Activated CD4-positive, alpha-beta T cell treated with anti-CD3 and anti-CD28 coated beads, Interleukin-2, amount 50 U/mL, for 24 hours (primary cell): ENCODE measurements around the gene CHRNA7.

Experiments
- DNase-seq, 2 donors: peaks; one replicate each; pipeline ENCODE4 v3.0.0-alpha.2; 2020; ENCODE audit warnings: low read depth in 1 of 2, low spot score in 1 of 2

CHRNA7 gene

DNA sequence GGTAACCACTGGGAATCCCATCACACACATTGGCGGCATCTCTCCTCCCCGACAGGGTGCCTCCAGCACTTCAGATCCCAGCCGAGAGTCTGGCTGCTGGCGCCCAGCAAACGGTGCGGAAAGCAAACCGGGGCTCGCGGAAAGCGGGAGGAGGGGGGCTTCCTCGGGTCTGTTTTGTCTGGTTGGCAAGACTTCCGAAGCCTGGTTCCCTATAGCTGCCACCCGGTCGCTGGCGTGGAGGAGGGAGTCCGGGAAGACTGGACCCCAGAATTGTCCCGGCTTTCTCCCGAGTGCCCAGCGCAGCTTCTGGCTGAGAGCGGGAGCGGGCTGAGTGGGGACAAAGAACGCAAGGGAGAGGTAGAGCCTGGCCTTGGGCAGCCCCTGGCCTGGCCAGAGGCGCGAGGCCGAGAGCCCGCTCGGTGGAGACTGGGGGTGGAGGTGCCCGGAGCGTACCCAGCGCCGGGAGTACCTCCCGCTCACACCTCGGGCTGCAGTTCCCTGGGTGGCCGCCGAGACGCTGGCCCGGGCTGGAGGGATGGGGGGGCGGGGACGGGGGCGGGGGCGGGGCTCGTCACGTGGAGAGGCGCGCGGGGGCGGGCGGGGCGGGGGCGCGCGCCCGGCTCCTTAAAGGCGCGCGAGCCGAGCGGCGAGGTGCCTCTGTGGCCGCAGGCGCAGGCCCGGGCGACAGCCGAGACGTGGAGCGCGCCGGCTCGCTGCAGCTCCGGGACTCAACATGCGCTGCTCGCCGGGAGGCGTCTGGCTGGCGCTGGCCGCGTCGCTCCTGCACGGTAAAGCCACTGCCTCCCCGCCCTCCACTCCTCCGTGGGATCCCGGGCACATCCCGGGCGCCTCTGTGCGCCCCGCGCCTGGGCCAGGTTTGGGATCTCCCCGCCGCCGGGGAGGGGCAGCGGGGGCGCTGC is at the start of gene CHRNA7:
Gene CHRNA7, plus strand, starts transcription at position 654 of the 920 bp plus-strand sequence. Its CDS starts 80 bp downstream, at position 734.
- no peak for DNase-seq

- DNase-seq, result no peak
These were observed 44.7 kb upstream of the CHRNA7 start for GRCh38 chr15:31985607-31986006.

GRCh38 chr15:31993062-31993461 is 37.3 kb upstream of the CHRNA7 start:
- DNase-seq, result no peak

- no peak for DNase-seq
These were observed 32.6 kb upstream of the CHRNA7 start for GRCh38 chr15:31997711-31998110.

GRCh38 chr15:32003558-32003957 is 26.8 kb upstream of the CHRNA7 start:
- DNase-seq, result no peak

DNA sequence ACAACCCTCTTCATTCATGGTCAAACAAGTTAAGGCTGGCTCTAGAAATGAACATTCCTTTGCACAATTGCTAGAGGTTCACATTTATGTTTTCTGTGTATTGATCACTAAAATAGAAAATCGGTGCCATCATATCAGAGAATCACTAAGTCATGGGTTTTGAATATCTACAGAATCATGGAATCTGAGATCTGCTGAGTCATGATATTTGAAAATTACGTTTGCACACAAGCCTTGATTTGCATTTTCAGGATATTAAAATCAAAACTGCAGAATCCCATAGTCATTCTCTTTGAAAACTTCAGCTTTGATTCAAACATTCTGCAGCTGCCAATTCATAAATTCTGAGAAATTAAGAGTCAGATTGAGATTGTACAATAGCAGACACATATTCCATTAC is 26.1 kb upstream of the CHRNA7 start:
- DNase-seq, result no peak

DNA sequence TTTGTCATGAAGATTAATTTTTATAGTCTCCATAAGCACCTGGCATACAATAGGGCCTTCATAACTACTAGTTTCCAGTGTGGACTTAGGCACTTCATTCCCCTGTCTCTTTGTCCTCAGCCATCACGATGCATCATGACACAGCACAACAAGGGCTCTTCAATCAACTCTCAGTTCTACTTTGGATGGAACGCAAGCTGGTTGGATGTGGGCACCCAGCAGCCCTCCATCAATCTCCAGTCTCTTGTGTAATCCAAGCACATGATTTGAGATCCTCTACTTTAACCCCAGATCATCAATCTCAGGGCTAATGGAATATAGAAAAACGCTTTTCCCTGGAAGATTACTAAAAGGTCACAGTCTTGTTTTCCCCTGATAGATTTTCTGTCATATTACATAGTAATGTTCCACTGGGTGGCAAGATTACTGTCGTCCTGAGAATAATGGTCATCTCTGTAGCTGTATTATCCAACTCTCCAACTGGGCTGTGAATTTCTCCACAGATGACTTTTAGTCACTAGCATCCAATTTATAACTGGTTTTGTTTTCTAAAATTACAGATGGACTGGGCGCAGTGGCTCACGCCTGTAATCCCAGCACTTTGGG is 22.9 kb upstream of the CHRNA7 start:
- DNase-seq, result no peak

- DNase-seq, result no peak
These were observed 15.4 kb upstream of the CHRNA7 start for GRCh38 chr15:32014953-32015352.

GRCh38 chr15:32020156-32020555 is 10.2 kb upstream of the CHRNA7 start:
- no peak for DNase-seq

- DNase-seq, result no peak
These were observed 1.4 kb upstream of the CHRNA7 start for GRCh38 chr15:32028921-32029320.

- DNase-seq, result no peak
These were observed 880 bp upstream of the CHRNA7 start for GRCh38 chr15:32029409-32029861.

DNA sequence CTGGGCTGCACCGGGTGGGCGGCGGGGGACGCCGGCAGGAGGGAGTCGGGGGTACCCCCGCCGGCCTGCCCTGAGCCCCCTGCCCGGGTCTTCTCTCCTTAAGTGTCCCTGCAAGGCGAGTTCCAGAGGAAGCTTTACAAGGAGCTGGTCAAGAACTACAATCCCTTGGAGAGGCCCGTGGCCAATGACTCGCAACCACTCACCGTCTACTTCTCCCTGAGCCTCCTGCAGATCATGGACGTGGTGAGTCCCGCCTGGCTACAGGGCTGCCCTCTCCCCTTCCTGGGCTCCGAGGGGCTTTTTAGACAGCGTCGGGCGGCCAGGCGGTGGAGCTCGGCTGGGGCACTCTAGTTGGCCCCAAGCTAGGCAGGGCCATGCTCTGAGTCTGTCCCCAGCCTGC is 480 bp downstream of the CHRNA7 start:
- DNase-seq, result no peak

- DNase-seq, result no peak
These were observed 3.0 kb downstream of the CHRNA7 start for GRCh38 chr15:32033186-32033890.

DNA sequence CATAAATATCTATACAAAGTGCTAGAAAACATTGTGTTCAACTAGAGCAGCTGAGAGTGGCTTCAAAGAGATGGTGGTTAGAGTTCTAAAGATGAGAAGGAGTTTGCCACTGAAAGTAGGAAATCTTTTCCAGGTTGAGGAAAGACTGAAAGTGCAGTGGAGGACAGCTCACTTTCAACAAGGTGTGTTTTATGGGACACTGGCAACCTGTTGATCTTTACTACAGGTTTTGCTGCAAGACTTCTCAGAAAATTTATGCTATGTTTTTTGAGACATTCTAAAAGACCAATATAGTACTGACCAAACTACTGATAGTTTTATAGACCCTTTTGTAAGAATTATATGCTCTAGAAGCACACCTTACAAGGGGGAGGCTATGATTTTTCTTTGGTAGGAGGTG is 3.8 kb downstream of the CHRNA7 start:
- DNase-seq, result no peak

DNA sequence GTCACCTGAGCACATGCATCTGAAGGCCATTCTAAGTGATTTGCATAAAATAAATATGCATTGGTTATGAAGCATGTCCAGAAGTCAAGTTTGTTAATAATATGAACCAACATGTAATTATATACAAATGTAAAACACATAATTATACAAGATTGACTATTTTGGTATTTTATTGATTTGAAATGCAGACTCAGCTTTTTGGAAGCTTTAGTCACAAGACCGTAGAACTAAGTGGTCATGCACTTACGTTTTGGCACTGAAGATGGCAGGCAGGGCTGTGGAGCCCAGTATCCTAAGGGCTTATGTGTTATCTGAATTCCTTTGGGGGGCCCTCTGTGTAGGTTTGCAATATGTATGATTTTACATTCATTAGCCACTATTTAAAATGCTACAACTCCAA is 5.0 kb downstream of the CHRNA7 start:
- no peak for DNase-seq

DNA sequence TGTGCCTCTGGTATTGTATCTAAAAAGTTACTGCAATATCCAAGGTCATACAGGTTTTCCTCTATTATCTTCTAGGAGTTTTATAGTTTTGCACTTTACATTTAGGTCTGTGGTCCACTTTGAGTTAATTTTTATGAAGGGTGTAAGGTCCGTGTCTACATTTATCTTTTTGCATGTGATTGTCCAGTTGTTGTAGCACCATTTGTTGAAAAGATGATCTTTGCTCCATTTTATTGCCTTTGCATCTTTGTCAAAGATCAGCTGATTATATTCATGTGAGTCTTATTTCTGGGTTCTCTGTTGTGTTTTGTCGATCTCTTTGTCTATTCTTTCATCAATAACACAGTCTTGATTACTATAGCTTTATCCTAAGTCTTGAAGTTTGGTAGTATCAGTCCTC is 6.7 kb downstream of the CHRNA7 start:
- no peak for DNase-seq

- DNase-seq, result no peak
These were observed 11.0 kb downstream of the CHRNA7 start for GRCh38 chr15:32041294-32041693.

DNA sequence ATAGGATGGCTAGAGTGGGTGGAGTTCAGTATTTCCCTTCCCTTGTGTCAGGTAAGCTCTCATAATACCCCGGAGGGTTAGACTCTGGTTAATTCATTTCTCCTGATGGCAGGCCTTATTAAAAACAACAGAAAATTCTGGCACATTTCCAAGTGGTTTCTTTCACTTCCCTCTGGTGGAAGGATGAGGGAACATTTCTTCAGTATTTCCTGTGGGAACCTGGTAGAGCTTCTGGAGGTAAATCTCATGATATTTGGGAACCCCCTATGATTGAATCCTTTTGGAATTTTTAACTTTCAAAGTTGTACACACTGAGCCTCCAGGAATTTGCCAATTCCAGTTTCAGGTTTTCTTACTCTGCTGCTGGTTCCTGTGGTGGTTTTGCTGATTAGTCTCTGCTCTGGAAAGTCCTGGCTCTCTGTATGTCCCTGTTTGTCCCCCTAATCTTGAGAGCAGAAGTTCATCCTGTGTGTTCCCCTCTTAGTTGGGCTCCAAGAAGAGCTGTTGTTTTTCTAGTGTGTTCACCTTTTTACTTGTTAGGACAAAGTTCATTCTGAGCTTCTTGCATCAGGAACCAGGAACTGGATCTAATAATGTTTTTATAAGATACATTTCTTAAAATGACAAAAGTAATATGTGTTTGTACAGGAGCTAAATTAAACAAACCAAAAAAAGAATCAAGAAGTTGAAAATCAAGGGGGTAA is 12.1 kb downstream of the CHRNA7 start:
- DNase-seq, result no peak

DNA sequence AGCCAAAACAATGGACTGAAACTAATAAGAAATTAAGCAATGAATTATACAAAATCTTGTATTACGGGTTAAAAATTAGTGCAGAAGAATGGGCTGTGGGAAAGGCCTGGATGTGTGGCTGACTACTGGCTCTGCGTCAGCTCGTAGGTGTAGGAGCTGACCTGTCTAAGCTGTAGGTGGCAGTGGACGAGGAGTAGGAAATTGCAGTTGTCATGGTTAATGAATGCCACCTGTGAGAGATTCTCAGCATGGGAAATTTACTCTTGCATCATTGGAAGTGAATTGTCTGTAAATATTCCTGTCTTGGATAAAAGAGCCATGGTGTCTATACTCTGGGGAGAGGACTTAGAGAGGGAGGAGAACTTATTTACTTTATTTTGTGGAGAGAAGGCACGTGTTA is 23.4 kb downstream of the CHRNA7 start:
- DNase-seq, result no peak

GRCh38 chr15:32057876-32058425 is 27.6 kb downstream of the CHRNA7 start:
- no peak for DNase-seq

DNA sequence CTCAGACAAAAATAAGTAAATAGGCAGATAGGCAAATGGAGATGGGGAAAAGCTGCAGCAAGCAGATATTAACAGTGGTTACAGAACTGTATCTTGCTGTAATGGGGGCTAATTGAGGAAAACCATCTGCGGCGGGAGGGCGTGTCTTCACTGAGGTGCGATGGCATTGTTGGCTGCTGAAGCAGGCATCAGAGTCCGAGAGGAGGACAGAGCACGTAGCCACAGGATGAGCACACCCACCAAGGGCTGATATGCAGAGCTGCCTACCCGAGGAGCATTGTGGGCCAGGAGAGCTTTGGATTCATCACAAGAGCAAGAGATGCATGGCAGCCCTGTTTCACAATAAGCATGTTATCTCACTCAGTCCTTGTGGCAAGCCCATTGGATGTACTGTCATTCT is 30.4 kb downstream of the CHRNA7 start:
- no peak for DNase-seq
